K562 (cell line): ENCODE data around the gene PTTG1IP. TPM values are rescaled to one million over a fixed set of nuclear protein-coding genes. Genes with fewer than 3 reads are reported as not detected.

Experiments
- ARID1B ChIP-seq: fragments of 450-650 bp; IDR thresholded peaks from 2 replicates; pipeline ENCODE4 v1.6.1; 2016; ENCODE audit warnings: antibody characterized with exemption, mild to moderate bottlenecking, inconsistent platforms
- DIDO1 ChIP-seq: fragments of 450-650 bp; IDR thresholded peaks from 2 replicates; pipeline ENCODE4 v1.6.1; 2016; ENCODE audit warnings: low read depth, missing biosample characterization, missing genetic modification characterization
- FOS ChIP-seq: IDR thresholded peaks from 3 replicates; pipeline ENCODE4 v1.6.1; 2011; ENCODE audit not compliant: insufficient read length; ENCODE audit errors: extremely low read depth
- GATAD2B ChIP-seq: fragments of 450-650 bp; IDR thresholded peaks from 2 replicates; pipeline ENCODE4 v1.6.1; 2017; ENCODE audit warnings: mild to moderate bottlenecking, borderline replicate concordance
- GTF2A2 ChIP-seq: IDR thresholded peaks from 2 replicates; pipeline ENCODE4 v1.6.1; 2016; ENCODE audit warnings: mild to moderate bottlenecking, missing genetic modification characterization, missing compliant biosample characterization
- MAZ ChIP-seq, 2 experiments: fragments of 450-650 bp in 1 of 2; sonication (generic) in 1 of 2; formaldehyde crosslinking; IDR thresholded peaks in 1 of 2; conservative IDR thresholded peaks in 1 of 2; 2 replicates each; pipeline versions ENCODE4 v1.4.0 to v1.5.0; 2020; ENCODE audit warnings: mild to moderate bottlenecking in 1 of 2, missing genetic modification reagents in 1 of 2
- MXI1 ChIP-seq: IDR thresholded peaks from 2 replicates; pipeline ENCODE4 v1.6.1; 2011; ENCODE audit warnings: low read depth, mild to moderate bottlenecking, improper control_type of control experiment, low read length
- RBM14 ChIP-seq: fragments of 200-400 bp; formaldehyde crosslinking; IDR thresholded peaks from 2 replicates; pipeline ENCODE4 v1.6.1; 2018; ENCODE audit warnings: low read depth, mild to moderate bottlenecking, low read length, moderate library complexity, borderline replicate concordance; ENCODE audit not compliant: insufficient read depth
- TAF15 ChIP-seq: fragments of 200-400 bp; formaldehyde crosslinking; IDR thresholded peaks from 2 replicates; pipeline ENCODE4 v1.6.1; 2017; ENCODE audit warnings: mild to moderate bottlenecking, low read depth, low read length, moderate library complexity
- ZNF695 ChIP-seq: fragments of 450-650 bp; formaldehyde crosslinking; IDR thresholded peaks from 2 replicates; pipeline ENCODE4 v1.4.0; 2020; ENCODE audit warnings: mild to moderate bottlenecking, moderate library complexity
- polyA plus RNA-seq, 8 experiments: library from polyadenylated mRNA; depleted of rRNA in 4 of 8; stranded (reverse) in 5 of 8; unstranded in 3 of 8; fragments of >200 nt; fragmentation: Nextera tagmentation in 2 of 8; fragmentation: Illumina TruSeq in 1 of 8; extraction: Ambion mirVana in 2 of 8; extraction: Trizol in 1 of 8; gene quantifications; 2 replicates each; pipeline versions ENCODE4 v1.2.1 to v1.2.3, GENCODE V29; 2011 to 2014; ENCODE audit warnings: inconsistent platforms in 1 of 8, missing spikeins in 1 of 8
- total RNA-seq, 7 experiments: library from RNA; depleted of rRNA in 6 of 7; stranded (reverse); fragments of >200 nt in 6 of 7; fragmentation: Illumina TruSeq in 2 of 7; extraction: Trizol in 2 of 7; gene quantifications; 2 replicates each; pipeline versions ENCODE4 v1.2.1 to v1.2.3, GENCODE V29; 2011 to 2021; ENCODE audit warnings: low replicate concordance in 1 of 7
- TF ChIP-seq, protein P1 (sequence below): fragments of 450-650 bp; IDR thresholded peaks from 2 replicates; pipeline ENCODE4 v1.6.1; 2016
- TF ChIP-seq, protein P2 (sequence below): IDR thresholded peaks from 3 replicates; pipeline ENCODE4 v1.6.1; 2011; ENCODE audit warnings: borderline replicate concordance, mild to moderate bottlenecking, moderate library complexity; ENCODE audit not compliant: insufficient read length; ENCODE audit errors: extremely low read depth
- TF ChIP-seq, protein P3 (sequence below): sonication (generic); formaldehyde crosslinking; IDR thresholded peaks from 2 replicates; pipeline ENCODE4 v1.8.0; 2022; ENCODE audit warnings: mild to moderate bottlenecking, missing genetic modification reagents, borderline replicate concordance
- TF ChIP-seq, protein P4 (sequence below), 2 experiments: IDR thresholded peaks in 1 of 2; conservative IDR thresholded peaks in 1 of 2; 2 replicates each; pipeline ENCODE4 v1.6.1; 2016; ENCODE audit warnings: low read depth in 2 of 2, mild to moderate bottlenecking in 1 of 2, missing compliant biosample characterization in 1 of 2, missing genetic modification characterization in 1 of 2, moderate library complexity in 1 of 2

PTTG1IP gene
- total and polyA plus RNA-seq, 9 of the 15 experiments (the other 6 are each of a cell fraction or from before 2014, with no cell fraction given): 5.0 to 99.3 (median 82.4) TPM

DNA sequence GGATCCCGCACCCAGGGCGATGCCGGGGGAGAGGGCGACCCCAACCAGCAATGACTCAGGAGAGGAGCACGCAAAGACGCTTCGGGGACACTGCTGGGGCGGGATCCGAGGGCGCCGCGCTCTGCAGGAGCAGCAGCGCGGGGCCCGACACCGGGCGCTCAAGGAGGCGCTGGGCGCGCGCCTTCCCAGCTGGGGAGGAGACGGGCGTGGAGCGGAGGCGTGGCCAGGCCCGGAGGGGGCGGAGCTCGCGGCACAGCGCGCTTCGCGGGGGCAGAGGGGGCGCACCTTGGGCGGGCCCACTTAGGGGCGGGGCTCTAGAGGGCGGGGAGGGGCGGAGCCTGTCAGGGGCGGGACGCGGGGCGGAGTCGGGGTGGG is 56.0 kb downstream of the PTTG1IP start (continued):
- TF ChIP-seq, protein P1, sequence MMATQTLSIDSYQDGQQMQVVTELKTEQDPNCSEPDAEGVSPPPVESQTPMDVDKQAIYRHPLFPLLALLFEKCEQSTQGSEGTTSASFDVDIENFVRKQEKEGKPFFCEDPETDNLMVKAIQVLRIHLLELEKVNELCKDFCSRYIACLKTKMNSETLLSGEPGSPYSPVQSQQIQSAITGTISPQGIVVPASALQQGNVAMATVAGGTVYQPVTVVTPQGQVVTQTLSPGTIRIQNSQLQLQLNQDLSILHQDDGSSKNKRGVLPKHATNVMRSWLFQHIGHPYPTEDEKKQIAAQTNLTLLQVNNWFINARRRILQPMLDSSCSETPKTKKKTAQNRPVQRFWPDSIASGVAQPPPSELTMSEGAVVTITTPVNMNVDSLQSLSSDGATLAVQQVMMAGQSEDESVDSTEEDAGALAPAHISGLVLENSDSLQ: no peak
- TF ChIP-seq MXI1 (0 out of 2 replicates have a peak, but pooled peaks have one; percentile 36), GTF2A2 (tag) (no peak), RBM14 (no peak), GATAD2B (no peak), FOS (no peak), ARID1B (no peak), ZNF695 (no peak), DIDO1 (tag) (no peak), MAZ (CRISPR knock-in tag; conservative IDR thresholded peaks at IDR 0.05 in 1 of 2, IDR thresholded peaks at IDR 0.05 in 1 of 2) (peak in 1 of 2 experiments; percentile 73; a peak in 2 of 4 replicates), TAF15 (no peak)
- TF ChIP-seq, protein P2, sequence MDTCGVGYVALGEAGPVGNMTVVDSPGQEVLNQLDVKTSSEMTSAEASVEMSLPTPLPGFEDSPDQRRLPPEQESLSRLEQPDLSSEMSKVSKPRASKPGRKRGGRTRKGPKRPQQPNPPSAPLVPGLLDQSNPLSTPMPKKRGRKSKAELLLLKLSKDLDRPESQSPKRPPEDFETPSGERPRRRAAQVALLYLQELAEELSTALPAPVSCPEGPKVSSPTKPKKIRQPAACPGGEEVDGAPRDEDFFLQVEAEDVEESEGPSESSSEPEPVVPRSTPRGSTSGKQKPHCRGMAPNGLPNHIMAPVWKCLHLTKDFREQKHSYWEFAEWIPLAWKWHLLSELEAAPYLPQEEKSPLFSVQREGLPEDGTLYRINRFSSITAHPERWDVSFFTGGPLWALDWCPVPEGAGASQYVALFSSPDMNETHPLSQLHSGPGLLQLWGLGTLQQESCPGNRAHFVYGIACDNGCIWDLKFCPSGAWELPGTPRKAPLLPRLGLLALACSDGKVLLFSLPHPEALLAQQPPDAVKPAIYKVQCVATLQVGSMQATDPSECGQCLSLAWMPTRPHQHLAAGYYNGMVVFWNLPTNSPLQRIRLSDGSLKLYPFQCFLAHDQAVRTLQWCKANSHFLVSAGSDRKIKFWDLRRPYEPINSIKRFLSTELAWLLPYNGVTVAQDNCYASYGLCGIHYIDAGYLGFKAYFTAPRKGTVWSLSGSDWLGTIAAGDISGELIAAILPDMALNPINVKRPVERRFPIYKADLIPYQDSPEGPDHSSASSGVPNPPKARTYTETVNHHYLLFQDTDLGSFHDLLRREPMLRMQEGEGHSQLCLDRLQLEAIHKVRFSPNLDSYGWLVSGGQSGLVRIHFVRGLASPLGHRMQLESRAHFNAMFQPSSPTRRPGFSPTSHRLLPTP: no peak
- TF ChIP-seq, protein P3, sequence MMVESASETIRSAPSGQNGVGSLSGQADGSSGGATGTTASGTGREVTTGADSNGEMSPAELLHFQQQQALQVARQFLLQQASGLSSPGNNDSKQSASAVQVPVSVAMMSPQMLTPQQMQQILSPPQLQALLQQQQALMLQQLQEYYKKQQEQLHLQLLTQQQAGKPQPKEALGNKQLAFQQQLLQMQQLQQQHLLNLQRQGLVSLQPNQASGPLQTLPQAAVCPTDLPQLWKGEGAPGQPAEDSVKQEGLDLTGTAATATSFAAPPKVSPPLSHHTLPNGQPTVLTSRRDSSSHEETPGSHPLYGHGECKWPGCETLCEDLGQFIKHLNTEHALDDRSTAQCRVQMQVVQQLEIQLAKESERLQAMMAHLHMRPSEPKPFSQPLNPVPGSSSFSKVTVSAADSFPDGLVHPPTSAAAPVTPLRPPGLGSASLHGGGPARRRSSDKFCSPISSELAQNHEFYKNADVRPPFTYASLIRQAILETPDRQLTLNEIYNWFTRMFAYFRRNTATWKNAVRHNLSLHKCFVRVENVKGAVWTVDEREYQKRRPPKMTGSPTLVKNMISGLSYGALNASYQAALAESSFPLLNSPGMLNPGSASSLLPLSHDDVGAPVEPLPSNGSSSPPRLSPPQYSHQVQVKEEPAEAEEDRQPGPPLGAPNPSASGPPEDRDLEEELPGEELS (CRISPR knock-in tag): no peak
- TF ChIP-seq, protein P4, sequence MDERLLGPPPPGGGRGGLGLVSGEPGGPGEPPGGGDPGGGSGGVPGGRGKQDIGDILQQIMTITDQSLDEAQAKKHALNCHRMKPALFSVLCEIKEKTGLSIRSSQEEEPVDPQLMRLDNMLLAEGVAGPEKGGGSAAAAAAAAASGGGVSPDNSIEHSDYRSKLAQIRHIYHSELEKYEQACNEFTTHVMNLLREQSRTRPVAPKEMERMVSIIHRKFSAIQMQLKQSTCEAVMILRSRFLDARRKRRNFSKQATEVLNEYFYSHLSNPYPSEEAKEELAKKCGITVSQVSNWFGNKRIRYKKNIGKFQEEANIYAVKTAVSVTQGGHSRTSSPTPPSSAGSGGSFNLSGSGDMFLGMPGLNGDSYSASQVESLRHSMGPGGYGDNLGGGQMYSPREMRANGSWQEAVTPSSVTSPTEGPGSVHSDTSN (CRISPR knock-in tag; IDR thresholded peaks at IDR 0.05; ENCODE audit: low read depth): no peak
- TF ChIP-seq, protein P4 (tag; conservative IDR thresholded peaks at IDR 0.05; ENCODE audit: low read depth): no peak
